Measurements from ENCODE around the gene SKOR1.

Gene SKOR1

DNA sequence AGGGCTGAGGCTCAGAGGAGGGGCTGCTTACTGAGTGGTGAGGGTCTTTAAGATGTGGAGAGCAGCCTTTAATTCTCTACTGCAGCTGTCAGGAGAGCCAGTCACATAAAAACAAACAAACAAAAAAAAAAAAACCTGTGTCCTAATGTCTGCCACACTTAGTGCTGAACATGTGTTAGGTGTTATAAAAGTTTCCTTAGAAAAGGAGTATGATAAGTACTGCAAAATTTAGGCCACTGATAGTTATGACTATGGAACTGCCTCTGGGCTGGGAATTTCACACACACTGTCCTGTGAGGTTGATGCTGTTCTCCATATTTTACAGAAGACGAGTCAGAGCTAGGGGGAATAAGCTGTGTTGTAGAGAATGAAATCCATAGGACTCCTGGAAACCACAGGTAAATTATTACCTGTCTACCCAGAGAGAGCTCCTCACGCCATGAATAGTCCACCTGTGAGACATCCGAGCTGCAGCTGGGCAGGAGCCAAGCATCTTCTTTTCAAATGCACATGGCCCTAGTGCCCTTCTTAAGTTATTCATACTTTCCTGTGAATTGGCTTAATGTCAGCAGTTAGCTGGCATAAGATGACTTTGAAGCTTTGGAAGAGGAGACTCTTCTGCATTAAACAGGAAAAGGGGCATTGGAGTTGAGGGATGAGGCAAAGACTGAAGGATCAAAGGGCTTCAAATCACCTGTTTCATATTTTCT lies 34.5 kb upstream of the SKOR1 start:
- Histone ChIP-seq H4K20me1 (ENCODE audit: insufficient read depth) (no peaks in the 10 kb centered on the region), H3K36me3 (ENCODE audit: insufficient read depth) (no peaks in the 10 kb centered on the region), H3K4me1 (ENCODE audit: low read depth, poor library complexity, severe bottlenecking) (peaks cover 15% of the 10 kb centered on the region), H3K27ac (no peak overlapping the region), H3K27me3 (ENCODE audit: insufficient read depth, low read depth) (no peaks in the 10 kb centered on the region), H3K4me3 (IDR thresholded peaks at IDR 0.05; ENCODE audit: insufficient read depth, low read depth, low read length) (no peak overlapping the region), H2AFZ (ENCODE audit: low read depth) (no peak overlapping the region), H3K79me2 (ENCODE audit: insufficient read depth, low read depth) (no peaks in the 10 kb centered on the region), H3K4me2 (no peak overlapping the region), H3K9ac (no peak overlapping the region)
- TF ChIP-seq, protein P1, sequence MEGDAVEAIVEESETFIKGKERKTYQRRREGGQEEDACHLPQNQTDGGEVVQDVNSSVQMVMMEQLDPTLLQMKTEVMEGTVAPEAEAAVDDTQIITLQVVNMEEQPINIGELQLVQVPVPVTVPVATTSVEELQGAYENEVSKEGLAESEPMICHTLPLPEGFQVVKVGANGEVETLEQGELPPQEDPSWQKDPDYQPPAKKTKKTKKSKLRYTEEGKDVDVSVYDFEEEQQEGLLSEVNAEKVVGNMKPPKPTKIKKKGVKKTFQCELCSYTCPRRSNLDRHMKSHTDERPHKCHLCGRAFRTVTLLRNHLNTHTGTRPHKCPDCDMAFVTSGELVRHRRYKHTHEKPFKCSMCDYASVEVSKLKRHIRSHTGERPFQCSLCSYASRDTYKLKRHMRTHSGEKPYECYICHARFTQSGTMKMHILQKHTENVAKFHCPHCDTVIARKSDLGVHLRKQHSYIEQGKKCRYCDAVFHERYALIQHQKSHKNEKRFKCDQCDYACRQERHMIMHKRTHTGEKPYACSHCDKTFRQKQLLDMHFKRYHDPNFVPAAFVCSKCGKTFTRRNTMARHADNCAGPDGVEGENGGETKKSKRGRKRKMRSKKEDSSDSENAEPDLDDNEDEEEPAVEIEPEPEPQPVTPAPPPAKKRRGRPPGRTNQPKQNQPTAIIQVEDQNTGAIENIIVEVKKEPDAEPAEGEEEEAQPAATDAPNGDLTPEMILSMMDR (conservative IDR thresholded peaks at IDR 0.05; ENCODE audit: low read depth, low read length): no peak

DNA sequence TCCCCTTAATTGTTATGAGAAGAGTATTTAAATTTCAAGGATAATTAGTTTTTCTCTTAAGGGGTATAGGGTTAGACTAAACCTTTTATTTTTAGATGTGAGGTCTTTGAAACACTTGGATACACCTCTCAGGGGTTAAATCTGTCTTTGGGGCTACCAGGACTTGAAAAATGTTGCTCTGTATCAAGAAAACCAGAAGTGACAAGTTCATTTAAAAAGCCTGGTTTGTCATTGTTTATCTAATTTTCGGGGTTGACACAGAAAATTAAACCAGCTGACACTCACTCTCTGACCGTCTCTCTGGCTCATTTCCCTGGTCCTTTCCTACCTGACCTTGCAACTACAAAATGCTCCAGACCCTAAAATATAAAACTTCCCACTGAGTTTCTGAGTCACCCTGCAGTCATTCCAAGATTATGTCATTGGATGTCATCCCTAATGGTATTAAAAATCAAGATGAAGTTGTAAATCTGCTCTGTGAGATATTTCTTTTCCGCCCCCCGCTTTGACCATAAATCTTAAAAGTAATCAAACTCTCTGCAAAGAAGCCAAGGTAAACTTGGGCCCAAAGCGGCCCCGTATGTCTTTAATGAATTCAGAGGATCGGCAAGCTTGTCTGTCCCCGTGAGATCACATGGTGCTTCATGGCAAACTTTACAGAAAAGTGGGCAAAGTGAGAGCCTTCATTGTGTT lies 32.9 kb upstream of the SKOR1 start:
- no peaks in the 10 kb centered on the region for H4K20me1 ChIP-seq (ENCODE audit: insufficient read depth)
- no peaks in the 10 kb centered on the region; the same call in 1 of the 2 replicates for H3K36me3 ChIP-seq (ENCODE audit: insufficient read depth)
- H3K4me2 ChIP-seq: no peak overlapping the region
- no peaks in the 10 kb centered on the region for H3K4me1 ChIP-seq (ENCODE audit: low read depth, poor library complexity, severe bottlenecking)
- H3K4me3 ChIP-seq (IDR thresholded peaks at IDR 0.05; ENCODE audit: insufficient read depth, low read depth, low read length): no peak overlapping the region
- TF ChIP-seq, protein P1 (conservative IDR thresholded peaks at IDR 0.05; ENCODE audit: low read depth, low read length): no peak
- no peak overlapping the region for H3K9ac ChIP-seq
- H3K79me2 ChIP-seq (ENCODE audit: insufficient read depth, low read depth): no peaks in the 10 kb centered on the region
- no peak overlapping the region for H3K27ac ChIP-seq
- H3K27me3 ChIP-seq (ENCODE audit: insufficient read depth, low read depth): no peaks in the 10 kb centered on the region
- no peak overlapping the region for H2AFZ ChIP-seq (ENCODE audit: low read depth)

DNA sequence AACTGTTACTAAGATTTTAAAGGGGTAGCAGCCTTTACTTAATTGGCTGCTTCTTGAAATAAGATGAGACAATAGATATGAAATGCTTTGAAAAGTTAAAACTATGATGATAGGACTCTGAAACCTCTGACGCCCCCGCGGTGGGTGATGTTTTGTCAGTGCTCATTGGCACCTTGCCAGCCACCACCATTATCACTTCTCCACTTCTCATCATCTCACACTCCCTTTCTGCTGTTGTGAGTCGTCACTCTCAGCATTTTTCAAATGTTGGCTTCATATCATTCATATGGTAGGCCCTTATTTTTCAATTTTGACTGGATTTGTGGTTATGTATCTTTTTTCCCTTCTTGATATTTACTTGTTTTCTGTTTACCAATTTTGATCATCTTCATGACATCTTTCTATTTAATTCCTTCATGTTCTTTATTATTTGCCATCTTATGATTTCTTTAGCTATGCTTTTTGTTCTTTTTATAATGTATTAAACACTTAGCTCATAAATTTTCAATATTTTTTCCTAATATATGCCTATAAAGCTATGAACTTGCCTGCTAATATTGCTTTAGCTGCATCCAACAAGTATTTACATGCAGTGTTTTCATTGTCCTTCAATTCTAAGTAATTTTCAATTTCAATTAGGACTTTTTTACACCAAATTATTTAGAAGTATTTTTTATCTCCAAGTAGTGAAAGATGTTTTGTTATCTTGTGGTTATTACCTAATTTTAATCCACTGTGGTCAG lies 30.3 kb upstream of the SKOR1 start:
- no peaks in the 10 kb centered on the region; the same call in 1 of the 2 replicates for H3K36me3 ChIP-seq (ENCODE audit: insufficient read depth)
- no peak overlapping the region for H2AFZ ChIP-seq (ENCODE audit: low read depth)
- no peak overlapping the region for H3K27ac ChIP-seq
- no peak overlapping the region for H3K4me2 ChIP-seq
- no peaks in the 10 kb centered on the region for H3K4me1 ChIP-seq (ENCODE audit: low read depth, poor library complexity, severe bottlenecking)
- H3K27me3 ChIP-seq (ENCODE audit: insufficient read depth, low read depth): no peaks in the 10 kb centered on the region
- H3K4me3 ChIP-seq (IDR thresholded peaks at IDR 0.05; ENCODE audit: insufficient read depth, low read depth, low read length): no peak overlapping the region
- TF ChIP-seq, protein P1 (conservative IDR thresholded peaks at IDR 0.05; ENCODE audit: low read depth, low read length): no peak
- no peaks in the 10 kb centered on the region for H3K79me2 ChIP-seq (ENCODE audit: insufficient read depth, low read depth)
- no peaks in the 10 kb centered on the region for H4K20me1 ChIP-seq (ENCODE audit: insufficient read depth)
- no peak overlapping the region for H3K9ac ChIP-seq

DNA sequence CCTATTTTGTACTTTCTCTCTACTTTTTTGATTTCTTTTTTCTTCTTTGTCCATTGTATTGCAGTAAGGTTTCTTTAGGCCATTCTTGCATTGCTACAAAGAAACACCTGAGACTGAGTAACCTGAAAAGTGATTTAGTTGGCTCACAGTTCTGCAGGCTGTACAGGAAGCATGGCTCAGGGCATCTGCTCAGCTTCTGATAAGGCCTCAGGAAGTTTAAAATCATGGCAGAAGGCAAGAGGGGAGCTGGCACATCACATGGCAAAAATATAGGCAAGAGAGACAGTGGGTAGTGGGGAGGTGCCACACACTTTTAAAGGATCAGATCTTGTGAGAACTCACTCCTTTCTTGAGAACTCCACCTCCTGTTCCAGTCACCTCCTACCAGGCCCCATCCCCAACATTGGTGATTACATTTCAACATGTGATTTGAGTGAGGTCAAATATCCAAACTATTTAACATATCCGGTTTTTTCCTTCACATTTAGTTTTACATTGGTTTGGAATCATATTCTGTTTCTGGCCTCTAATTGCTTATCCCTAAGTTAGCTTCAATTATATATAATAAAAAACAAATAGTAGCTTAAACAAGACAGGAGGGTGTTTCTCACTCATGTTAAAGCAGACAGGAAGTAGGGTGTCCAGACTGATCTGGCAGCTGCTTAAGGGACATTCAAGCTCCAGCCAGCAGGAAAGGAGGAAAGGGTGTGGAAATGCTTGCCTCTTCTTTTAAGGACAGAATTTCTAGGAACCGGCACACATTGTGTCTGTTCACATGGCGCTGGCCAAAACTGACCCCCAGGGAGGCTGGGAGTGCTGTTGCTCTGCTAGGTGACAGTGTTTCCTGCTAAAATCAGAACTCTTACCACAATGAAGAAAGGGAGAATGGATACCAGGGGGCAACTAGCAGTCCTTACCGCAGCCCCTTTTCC lies 28.8 kb upstream of the SKOR1 start:
- Histone ChIP-seq H3K27ac (no peak overlapping the region), H3K4me2 (no peak overlapping the region), H3K4me1 (ENCODE audit: low read depth, poor library complexity, severe bottlenecking) (no peaks in the 10 kb centered on the region), H3K4me3 (IDR thresholded peaks at IDR 0.05; ENCODE audit: insufficient read depth, low read depth, low read length) (no peak overlapping the region), H4K20me1 (ENCODE audit: insufficient read depth) (no peaks in the 10 kb centered on the region), H3K9ac (no peak overlapping the region), H3K36me3 (ENCODE audit: insufficient read depth) (no peaks in the 10 kb centered on the region; the same call in 1 of the 2 replicates), H3K79me2 (ENCODE audit: insufficient read depth, low read depth) (no peaks in the 10 kb centered on the region), H2AFZ (ENCODE audit: low read depth) (no peak overlapping the region), H3K27me3 (ENCODE audit: insufficient read depth, low read depth) (no peaks in the 10 kb centered on the region)
- TF ChIP-seq, protein P1 (conservative IDR thresholded peaks at IDR 0.05; ENCODE audit: low read depth, low read length): no peak

Measured in KMS-11 (cell line).